K562 (cell line): ENCODE measurements around the gene TUT7. TPM values are rescaled to one million over a fixed set of nuclear protein-coding genes. Genes with fewer than 3 reads are reported as not detected.

Experiments used
- AFF1 ChIP-seq, 2 experiments: fragments of 450-650 bp; IDR thresholded peaks; 2 replicates each; pipeline ENCODE4 v1.6.1; 2018; ENCODE audit warnings: mild to moderate bottlenecking in 2 of 2, low read depth in 1 of 2; ENCODE audit not compliant: partially characterized antibody in 2 of 2
- ARID4B ChIP-seq: sonication (generic); formaldehyde crosslinking; IDR thresholded peaks from 2 replicates; pipeline ENCODE4 v1.8.0; 2022; ENCODE audit warnings: mild to moderate bottlenecking, missing genetic modification reagents
- BRF2 ChIP-seq: IDR thresholded peaks from 3 replicates; pipeline ENCODE4 v1.6.1; 2011; ENCODE audit warnings: borderline replicate concordance, mild to moderate bottlenecking; ENCODE audit not compliant: insufficient read length, insufficient read depth
- CREB1 ChIP-seq, 2 experiments: sonication (generic) in 1 of 2; formaldehyde crosslinking in 1 of 2; IDR thresholded peaks; 2 replicates each; pipeline versions ENCODE4 v1.6.1 to v1.8.0; 2012 to 2022; ENCODE audit warnings: inconsistent platforms in 1 of 2, mild to moderate bottlenecking in 1 of 2, missing genetic modification reagents in 1 of 2, moderate library complexity in 1 of 2
- GTF2F1 ChIP-seq: IDR thresholded peaks from 2 replicates; pipeline ENCODE4 v1.6.1; 2011; ENCODE audit warnings: low read depth, low read length, improper control_type of control experiment
- HCFC1 ChIP-seq: IDR thresholded peaks from 2 replicates; pipeline ENCODE4 v1.6.1; 2012; ENCODE audit warnings: low read depth, low read length, improper control_type of control experiment
- KLF6 ChIP-seq: fragments of 250-450 bp; sonication (Bioruptor Pico); IDR thresholded peaks from 2 replicates; pipeline ENCODE4 v1.4.0; 2020; ENCODE audit warnings: mild to moderate bottlenecking, moderate library complexity, borderline replicate concordance
- LARP7 ChIP-seq: fragments of 450-650 bp; IDR thresholded peaks from 2 replicates; pipeline ENCODE4 v1.6.1; 2016
- MAFG ChIP-seq: fragments of 450-650 bp; conservative IDR thresholded peaks from 2 replicates; pipeline ENCODE4 v1.6.1; 2016; ENCODE audit warnings: missing genetic modification characterization, missing compliant biosample characterization
- MTA2 ChIP-seq: fragments of 450-650 bp; IDR thresholded peaks from 2 replicates; pipeline ENCODE4 v1.6.1; 2016; ENCODE audit warnings: low read depth
- NCOR1 ChIP-seq: fragments of 450-650 bp; IDR thresholded peaks from 2 replicates; pipeline ENCODE4 v1.6.1; 2016; ENCODE audit warnings: mild to moderate bottlenecking, moderate library complexity
- NFE2 ChIP-seq: IDR thresholded peaks from 2 replicates; pipeline ENCODE4 v1.6.1; 2014; ENCODE audit warnings: antibody characterized with exemption, low read depth
- NR2C2 ChIP-seq, 2 experiments: fragments of 200-800 bp in 1 of 2; sonication (Bioruptor generic) in 1 of 2; sonication (generic) in 1 of 2; formaldehyde crosslinking in 1 of 2; IDR thresholded peaks; 2 replicates each; pipeline versions ENCODE4 v1.6.1 to v1.8.0; 2016 to 2022; ENCODE audit warnings: mild to moderate bottlenecking in 1 of 2, missing compliant biosample characterization in 1 of 2, missing genetic modification characterization in 1 of 2, missing genetic modification reagents in 1 of 2
- RNF2 ChIP-seq: sonication (generic); IDR thresholded peaks from 2 replicates; pipeline ENCODE4 v1.6.1; 2016
- SLC30A9 ChIP-seq: fragments of 250-450 bp; sonication (Bioruptor Pico); IDR thresholded peaks from 2 replicates; pipeline ENCODE4 v1.8.0; 2022; ENCODE audit warnings: mild to moderate bottlenecking, moderate library complexity
- XRCC4 ChIP-seq: IDR thresholded peaks from one replicate; pipeline ENCODE4 v1.6.1; 2011; ENCODE audit not compliant: insufficient read depth, insufficient read length; ENCODE audit errors: extremely low read depth
- ZNF143 ChIP-seq: sonication (generic); formaldehyde crosslinking; IDR thresholded peaks from 2 replicates; pipeline ENCODE4 v1.9.0; 2022; ENCODE audit warnings: mild to moderate bottlenecking, missing genetic modification reagents
- polyA plus RNA-seq, 8 experiments: library from polyadenylated mRNA; depleted of rRNA in 4 of 8; stranded (reverse) in 5 of 8; unstranded in 3 of 8; fragments of >200 nt; fragmentation: Nextera tagmentation in 2 of 8; fragmentation: Illumina TruSeq in 1 of 8; extraction: Ambion mirVana in 2 of 8; extraction: Trizol in 1 of 8; gene quantifications; 2 replicates each; pipeline versions ENCODE4 v1.2.1 to v1.2.3, GENCODE V29; 2011 to 2014; ENCODE audit warnings: inconsistent platforms in 1 of 8, missing spikeins in 1 of 8
- total RNA-seq, 7 experiments: library from RNA; depleted of rRNA in 6 of 7; stranded (reverse); fragments of >200 nt in 6 of 7; fragmentation: Illumina TruSeq in 2 of 7; extraction: Trizol in 2 of 7; gene quantifications; 2 replicates each; pipeline versions ENCODE4 v1.2.1 to v1.2.3, GENCODE V29; 2011 to 2021; ENCODE audit warnings: low replicate concordance in 1 of 7

Gene TUT7
- total and polyA plus RNA-seq, 9 of the 15 experiments (the other 6 are each of a cell fraction or from before 2014, with no cell fraction given) = 5.9 to 26.9 (median 15.2) TPM

- TF ChIP-seq KLF6 (CRISPR knock-in tag) = no peak
- TF ChIP-seq NR2C2 (CRISPR knock-in tag; IDR thresholded peaks at IDR 0.05) = no peak
- TF ChIP-seq NR2C2 (tag; IDR thresholded peaks at IDR 0.05) = peak; percentile 89
- 0 out of 2 replicates have a peak, but pooled peaks have one; percentile 43 for TF ChIP-seq GTF2F1
- no peak for TF ChIP-seq BRF2
- TF ChIP-seq NCOR1 = no peak
- no peak for TF ChIP-seq MAFG (tag)
- TF ChIP-seq SLC30A9 (CRISPR knock-in tag) = no peak
- 0 out of 2 replicates have a peak, but pooled peaks have one; percentile 34 for TF ChIP-seq ARID4B (CRISPR knock-in tag)
- TF ChIP-seq HCFC1 = peak; percentile 76
- no peak for TF ChIP-seq LARP7
- peak; percentile 40; the same call in 1 of the 2 replicates for TF ChIP-seq NFE2
- peak; percentile 85 for TF ChIP-seq ZNF143
- peak in 1 of 2 experiments; percentile 53 for TF ChIP-seq AFF1 (IDR thresholded peaks at IDR 0.05; ENCODE audit: low read depth in 1 of 2, partially characterized antibody in 2 of 2)
- no peak for TF ChIP-seq RNF2
- no peak for TF ChIP-seq XRCC4
- TF ChIP-seq CREB1 (IDR thresholded peaks at IDR 0.05) = peak; percentile 92
- TF ChIP-seq CREB1 (CRISPR knock-in tag; IDR thresholded peaks at IDR 0.05) = peak; percentile 86
- no peak for TF ChIP-seq MTA2
Measured at GRCh38 chr9:86282077-86282978, 71.9 kb downstream of the TUT7 start, which contains the start of gene ISCA1 (continued).
